Activated naive CD4-positive, alpha-beta T cell treated with Interleukin-2 at 50 U/mL for 16 hours (primary cell): ENCODE results near the gene RBM20.

ENCODE experiments used
- DNase-seq: peaks from one replicate; pipeline ENCODE4 v3.0.0-alpha.2; 2020

Gene RBM20

GRCh38 chr10:110881247-110881646, 237.1 kb downstream of the RBM20 start:
- no peak for DNase-seq

- no peak for DNase-seq
These were observed 237.8 kb downstream of the RBM20 start for GRCh38 chr10:110881905-110882304.

- no peak for DNase-seq
These were observed 239.8 kb downstream of the RBM20 start for GRCh38 chr10:110883924-110884323.

- DNase-seq = no peak
These were observed 242.0 kb downstream of the RBM20 start for GRCh38 chr10:110885932-110886674.

- DNase-seq = no peak
These were observed 243.4 kb downstream of the RBM20 start for GRCh38 chr10:110887560-110887959.
